Upper lobe of right lung (tissue), 1 donor: ENCODE results near the gene FAM53B. TPM values are rescaled to one million over a fixed set of nuclear protein-coding genes. Genes with fewer than 3 reads are reported as not detected.
A peak's percentile ranks its signal among the peaks of the same experiment; 100 is the strongest.

Source experiments
- ATAC-seq: fragments of 200-7000 bp; cut with Tn5 transposase; one replicate; pipeline ENCODE4 v1.9.1; 2020; ENCODE audit warnings: mild to moderate bottlenecking, moderate library complexity
- DNase-seq: peaks from one replicate; pipeline ENCODE4 v3.0.0-alpha.2; 2020
- H3K27ac ChIP-seq: fragments of 200-600 bp; one replicate; pipeline ENCODE4 v1.8.0; 2022
- H3K27me3 ChIP-seq: fragments of 200-600 bp; one replicate; pipeline ENCODE4 v1.8.0; 2022; ENCODE audit warnings: mild to moderate bottlenecking
- H3K36me3 ChIP-seq: fragments of 200-600 bp; one replicate; pipeline ENCODE4 v1.8.0; 2022
- H3K4me1 ChIP-seq: fragments of 200-600 bp; one replicate; pipeline ENCODE4 v1.8.0; 2022
- H3K4me3 ChIP-seq: fragments of 200-600 bp; one replicate; pipeline ENCODE4 v1.8.0; 2022; ENCODE audit warnings: mild to moderate bottlenecking
- H3K9me3 ChIP-seq: fragments of 200-600 bp; one replicate; pipeline ENCODE4 v1.8.0; 2022
- CTCF ChIP-seq: fragments of 200-600 bp; IDR thresholded peaks from one replicate; pipeline ENCODE4 v1.8.0; 2022; ENCODE audit warnings: antibody characterized with exemption
- intact Hi-C: fragments of 100-400 bp; cut with DNase I; formaldehyde crosslinking; loops from one replicate; pipeline ENCODE4 v1.11.0; 2022
- total RNA-seq: library from RNA; stranded (reverse); fragmentation: NEBNext Ultra II Directional; extraction: Animal tissue kit (Norgen Biotek cat#: 25700); gene quantifications from one replicate; pipeline ENCODE4 v1.2.1, GENCODE V29; 2021
- donor health status: DM: no; HTN: yes; CAD: no; lungs with severe emphysema.

FAM53B gene
- total RNA-seq, 1 donor from 2014 or later, result 31.4 TPM

GRCh38 chr10:124704428-124705380 is 39.5 kb downstream of the FAM53B start:
- Histone ChIP-seq H3K9me3 (no peaks in the 10 kb centered on the region), H3K4me1 (peaks cover 95% of the 10 kb centered on the region)
- intact Hi-C loops, result no loop called here

GRCh38 chr10:124703778-124704427 is 40.3 kb downstream of the FAM53B start:
- peak; percentile 18 for ATAC-seq
- H3K36me3 ChIP-seq, result no peaks in the 10 kb centered on the region
- no peaks in the 10 kb centered on the region for H3K27me3 ChIP-seq
- H3K4me1 ChIP-seq, result peaks cover 95% of the 10 kb centered on the region
- H3K9me3 ChIP-seq, result no peaks in the 10 kb centered on the region
- intact Hi-C loops, result no loop called here
- TF ChIP-seq CTCF, result no peak
- DNase-seq, result no peak
- no peak overlapping the region for H3K4me3 ChIP-seq
- H3K27ac ChIP-seq, result peak overlapping the region; percentile 87

More at GRCh38 chr10:124704428-124705380, 39.5 kb downstream of the FAM53B start:
- H3K36me3 ChIP-seq, result no peaks in the 10 kb centered on the region
- no peak overlapping the region for H3K4me3 ChIP-seq
- no peak for TF ChIP-seq CTCF
- ATAC-seq (no peak), DNase-seq (no peak)
- H3K27ac ChIP-seq, result peak overlapping the region; percentile 87
- H3K27me3 ChIP-seq, result no peaks in the 10 kb centered on the region

GRCh38 chr10:124703372-124703771 is 40.8 kb downstream of the FAM53B start:
- H3K9me3 ChIP-seq, result no peaks in the 10 kb centered on the region
- H3K27ac ChIP-seq, result peak overlapping the region; percentile 87
- ATAC-seq (no peak), DNase-seq (no peak)
- no peaks in the 10 kb centered on the region for H3K36me3 ChIP-seq
- no peak overlapping the region for H3K4me3 ChIP-seq
- peaks cover 95% of the 10 kb centered on the region for H3K4me1 ChIP-seq
- no peaks in the 10 kb centered on the region for H3K27me3 ChIP-seq
- intact Hi-C loops, result no loop called here
- TF ChIP-seq CTCF, result no peak

GRCh38 chr10:124701881-124702656 is 42.1 kb downstream of the FAM53B start:
- ATAC-seq (no peak), DNase-seq (no peak)
- no peak for TF ChIP-seq CTCF
- no peaks in the 10 kb centered on the region for H3K36me3 ChIP-seq
- no peaks in the 10 kb centered on the region for H3K9me3 ChIP-seq
- no peaks in the 10 kb centered on the region for H3K27me3 ChIP-seq
- peak overlapping the region; percentile 87 for H3K27ac ChIP-seq
- peaks cover 92% of the 10 kb centered on the region for H3K4me1 ChIP-seq
- intact Hi-C loops, result no loop called here
- H3K4me3 ChIP-seq, result no peak overlapping the region

DNA sequence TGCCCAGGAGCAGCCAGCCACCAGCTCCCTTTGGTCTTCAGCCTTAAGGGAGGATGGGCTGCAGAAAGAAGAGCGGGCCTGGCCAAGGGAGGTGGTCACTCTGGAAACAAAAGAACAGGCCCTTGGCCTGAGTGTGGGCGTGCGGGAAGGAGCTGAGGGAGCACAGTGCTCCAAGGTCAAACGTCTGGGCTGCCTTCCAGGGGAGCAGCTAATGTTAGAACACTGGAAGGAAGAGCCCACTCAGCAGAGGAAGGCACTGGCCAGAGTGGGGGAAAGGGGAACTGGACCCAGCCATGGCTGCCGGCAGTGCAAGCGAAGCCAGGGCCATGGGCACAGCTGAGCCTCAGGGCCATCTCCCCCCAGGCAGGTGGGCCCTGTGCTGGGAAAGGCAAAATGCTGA is 42.7 kb downstream of the FAM53B start:
- DNase-seq (peak; percentile 87), ATAC-seq (peak; percentile 85)
- no peak for TF ChIP-seq CTCF
- intact Hi-C loops, result no loop called here
- Histone ChIP-seq H3K27me3 (no peaks in the 10 kb centered on the region), H3K27ac (peak overlapping the region; percentile 87), H3K4me3 (no peak overlapping the region), H3K4me1 (peaks cover 86% of the 10 kb centered on the region), H3K9me3 (no peaks in the 10 kb centered on the region), H3K36me3 (peaks cover under 1% of the 10 kb centered on the region)
